Liver (tissue), 9 donors: ENCODE data around the gene TRAK1. TPM values are rescaled to one million over a fixed set of nuclear protein-coding genes. Genes with fewer than 3 reads are reported as not detected.

Experiments used
- DNase-seq: peaks from one replicate; pipeline ENCODE4 v3.0.0-alpha.2; 2017; ENCODE audit warnings: low spot score
- H3K27ac ChIP-seq, 2 donors: one replicate each; pipeline ENCODE4 v1.7.0; 2013; ENCODE audit warnings: inconsistent platforms in 2 of 2, low read length in 2 of 2, control low read depth in 1 of 2, low read depth in 1 of 2, mild to moderate bottlenecking in 1 of 2
- H3K27me3 ChIP-seq, 4 donors: one replicate each; pipeline versions ENCODE4 v1.6.1 to v1.7.0; 2013; ENCODE audit warnings: low read length in 3 of 4, inconsistent platforms in 1 of 4, mild to moderate bottlenecking in 1 of 4, moderate library complexity in 1 of 4; ENCODE audit not compliant: control insufficient read depth in 4 of 4, insufficient read depth in 4 of 4
- H3K36me3 ChIP-seq, 4 donors: one replicate each; pipeline versions ENCODE4 v1.6.1 to v1.7.0; 2013; ENCODE audit warnings: low read length in 3 of 4, mild to moderate bottlenecking in 3 of 4, low read depth in 1 of 4, moderate library complexity in 1 of 4; ENCODE audit not compliant: control insufficient read depth in 4 of 4, insufficient read depth in 3 of 4
- H3K4me1 ChIP-seq, 4 donors: one replicate each; pipeline versions ENCODE4 v1.6.1 to v1.7.0; 2013; ENCODE audit warnings: low read length in 3 of 4, mild to moderate bottlenecking in 3 of 4, moderate library complexity in 1 of 4; ENCODE audit not compliant: control insufficient read depth in 4 of 4, insufficient read depth in 4 of 4
- H3K4me3 ChIP-seq, 3 donors: one replicate each; pipeline versions ENCODE4 v1.6.1 to v1.7.0; 2013; ENCODE audit warnings: low read length in 3 of 3, control low read depth in 1 of 3, low read depth in 1 of 3, mild to moderate bottlenecking in 1 of 3
- H3K9ac ChIP-seq, 2 donors: one replicate each; pipeline ENCODE4 v1.7.0; 2013; ENCODE audit warnings: low read length in 2 of 2, mild to moderate bottlenecking in 2 of 2, moderate library complexity in 2 of 2, control low read depth in 1 of 2, low read depth in 1 of 2
- H3K9me3 ChIP-seq, 4 donors: one replicate each; pipeline versions ENCODE4 v1.6.1 to v1.7.0; 2013; ENCODE audit warnings: low read length in 3 of 4; ENCODE audit not compliant: control insufficient read depth in 4 of 4
- EGR1 ChIP-seq, 2 donors: IDR thresholded peaks; 2 replicates each; pipeline ENCODE4 v1.6.1; 2016 to 2018; ENCODE audit warnings: antibody characterized with exemption in 2 of 2, low read depth in 2 of 2
- FOXA1 ChIP-seq: IDR thresholded peaks from 2 replicates; pipeline ENCODE4 v1.6.1; 2016; ENCODE audit warnings: antibody characterized with exemption
- FOXA2 ChIP-seq: IDR thresholded peaks from 2 replicates; pipeline ENCODE4 v1.6.1; 2016; ENCODE audit warnings: antibody characterized with exemption
- GABPA ChIP-seq, 2 donors: IDR thresholded peaks in 1 of 2; conservative IDR thresholded peaks in 1 of 2; 2 replicates each; pipeline ENCODE4 v1.6.1; 2016; ENCODE audit warnings: antibody characterized with exemption in 2 of 2, mild to moderate bottlenecking in 1 of 2, moderate library complexity in 1 of 2
- HNF4G ChIP-seq: IDR thresholded peaks from 2 replicates; pipeline ENCODE4 v1.6.1; 2016; ENCODE audit warnings: antibody characterized with exemption
- MAX ChIP-seq: IDR thresholded peaks from 2 replicates; pipeline ENCODE4 v1.6.1; 2016; ENCODE audit warnings: antibody characterized with exemption
- NR2F2 ChIP-seq: IDR thresholded peaks from 2 replicates; pipeline ENCODE4 v1.6.1; 2016; ENCODE audit warnings: antibody characterized with exemption
- RAD21 ChIP-seq, 2 donors: IDR thresholded peaks; 2 replicates each; pipeline ENCODE4 v1.6.1; 2016; ENCODE audit warnings: antibody characterized with exemption in 2 of 2, mild to moderate bottlenecking in 2 of 2
- RXRA ChIP-seq, 2 donors: IDR thresholded peaks; 2 replicates each; pipeline ENCODE4 v1.6.1; 2017 to 2018; ENCODE audit warnings: antibody characterized with exemption in 2 of 2, mild to moderate bottlenecking in 1 of 2
- SP1 ChIP-seq: IDR thresholded peaks from 2 replicates; pipeline ENCODE4 v1.6.1; 2018; ENCODE audit warnings: antibody characterized with exemption, mild to moderate bottlenecking
- TAF1 ChIP-seq: conservative IDR thresholded peaks from 2 replicates; pipeline ENCODE4 v1.6.1; 2016; ENCODE audit warnings: antibody characterized with exemption, mild to moderate bottlenecking
- YY1 ChIP-seq: IDR thresholded peaks from 2 replicates; pipeline ENCODE4 v1.6.1; 2016; ENCODE audit warnings: antibody characterized with exemption, mild to moderate bottlenecking
- ZBTB33 ChIP-seq: IDR thresholded peaks from 2 replicates; pipeline ENCODE4 v1.6.1; 2016; ENCODE audit warnings: antibody characterized with exemption
- WGBS: extraction: QIAGEN DNeasy Blood & Tissue Kit; methylation state at CpG from one replicate; pipeline ENCODE4 v1.1.7; 2013; 5-methylcytosine and 5-hydroxymethylcytosine counted together
- polyA plus RNA-seq, 2 donors: library from polyadenylated mRNA; stranded (reverse) in 1 of 2; unstranded in 1 of 2; fragments of 200-250 nt in 1 of 2; fragments of >200 nt in 1 of 2; fragmentation: Nextera tagmentation in 1 of 2; extraction: Ambion mirVana in 1 of 2; gene quantifications; one replicate each; pipeline versions ENCODE4 v1.2.1 to v1.2.3, GENCODE V29; 2013 to 2015
- total RNA-seq, 2 donors: library from RNA; depleted of rRNA; stranded (reverse); fragments of >200 nt; gene quantifications; one replicate each; pipeline ENCODE4 v1.2.3, GENCODE V29; 2014
- TF ChIP-seq, protein P1 (sequence below): IDR thresholded peaks from 2 replicates; pipeline ENCODE4 v1.6.1; 2016; ENCODE audit warnings: antibody characterized with exemption, mild to moderate bottlenecking
- donor health status: healthy.
- donor health status: healthy.
- donor health status: healthy.
- donor health status: healthy.
- donor health status: healthy.

The TRAK1 gene
- total and polyA plus RNA-seq, 4 donors: 3.4 to 21.7 (median 8.6) TPM

- TF ChIP-seq NR2F2 (no peak), YY1 (no peak), FOXA2 (no peak), ZBTB33 (no peak), TAF1 (no peak)
- TF ChIP-seq, protein P1, sequence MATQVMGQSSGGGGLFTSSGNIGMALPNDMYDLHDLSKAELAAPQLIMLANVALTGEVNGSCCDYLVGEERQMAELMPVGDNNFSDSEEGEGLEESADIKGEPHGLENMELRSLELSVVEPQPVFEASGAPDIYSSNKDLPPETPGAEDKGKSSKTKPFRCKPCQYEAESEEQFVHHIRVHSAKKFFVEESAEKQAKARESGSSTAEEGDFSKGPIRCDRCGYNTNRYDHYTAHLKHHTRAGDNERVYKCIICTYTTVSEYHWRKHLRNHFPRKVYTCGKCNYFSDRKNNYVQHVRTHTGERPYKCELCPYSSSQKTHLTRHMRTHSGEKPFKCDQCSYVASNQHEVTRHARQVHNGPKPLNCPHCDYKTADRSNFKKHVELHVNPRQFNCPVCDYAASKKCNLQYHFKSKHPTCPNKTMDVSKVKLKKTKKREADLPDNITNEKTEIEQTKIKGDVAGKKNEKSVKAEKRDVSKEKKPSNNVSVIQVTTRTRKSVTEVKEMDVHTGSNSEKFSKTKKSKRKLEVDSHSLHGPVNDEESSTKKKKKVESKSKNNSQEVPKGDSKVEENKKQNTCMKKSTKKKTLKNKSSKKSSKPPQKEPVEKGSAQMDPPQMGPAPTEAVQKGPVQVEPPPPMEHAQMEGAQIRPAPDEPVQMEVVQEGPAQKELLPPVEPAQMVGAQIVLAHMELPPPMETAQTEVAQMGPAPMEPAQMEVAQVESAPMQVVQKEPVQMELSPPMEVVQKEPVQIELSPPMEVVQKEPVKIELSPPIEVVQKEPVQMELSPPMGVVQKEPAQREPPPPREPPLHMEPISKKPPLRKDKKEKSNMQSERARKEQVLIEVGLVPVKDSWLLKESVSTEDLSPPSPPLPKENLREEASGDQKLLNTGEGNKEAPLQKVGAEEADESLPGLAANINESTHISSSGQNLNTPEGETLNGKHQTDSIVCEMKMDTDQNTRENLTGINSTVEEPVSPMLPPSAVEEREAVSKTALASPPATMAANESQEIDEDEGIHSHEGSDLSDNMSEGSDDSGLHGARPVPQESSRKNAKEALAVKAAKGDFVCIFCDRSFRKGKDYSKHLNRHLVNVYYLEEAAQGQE: no peak
- DNase-seq: no peak
- Histone ChIP-seq H3K4me3 (no peak overlapping the region), H3K27ac (no peak overlapping the region), H3K36me3 (peaks cover 0 to 4% (median 0%) of the 10 kb centered on the region in 4 donors), H3K9ac (no peak overlapping the region), H3K27me3 (no peaks in the 10 kb centered on the region), H3K4me1 (peaks cover 0 to 8% (median 2%) of the 10 kb centered on the region in 4 donors), H3K9me3 (no peaks in the 10 kb centered on the region)
- 86% methylated on average over 7 of the region's 7 CpGs for WGBS
Observed at GRCh38 chr3:42176242-42177034, 85.3 kb downstream of the TRAK1 start.

- no peak for TF ChIP-seq FOXA1
- TF ChIP-seq RAD21 (IDR thresholded peaks at IDR 0.05): no peak
- Histone ChIP-seq H3K4me3 (no peak overlapping the region), H3K9me3 (no peaks in the 10 kb centered on the region), H3K4me1 (peaks cover 0 to 8% (median 2%) of the 10 kb centered on the region in 4 donors), H3K27me3 (no peaks in the 10 kb centered on the region), H3K9ac (no peak overlapping the region), H3K36me3 (peaks cover 0 to 4% (median 0%) of the 10 kb centered on the region in 4 donors), H3K27ac (no peak overlapping the region)
- DNase-seq: no peak
- WGBS: 90% methylated on average over 6 of the region's 6 CpGs
Observed at GRCh38 chr3:42177068-42177800, 86.1 kb downstream of the TRAK1 start.

- Histone ChIP-seq H3K36me3 (peaks cover 0 to 4% (median 0%) of the 10 kb centered on the region in 4 donors), H3K4me3 (no peak overlapping the region), H3K4me1 (peaks cover 0 to 8% (median 2%) of the 10 kb centered on the region in 4 donors), H3K27me3 (no peaks in the 10 kb centered on the region), H3K9me3 (no peaks in the 10 kb centered on the region), H3K27ac (no peak overlapping the region), H3K9ac (no peak overlapping the region)
- DNase-seq: no peak
- 98% methylated on average over 9 of the region's 9 CpGs for WGBS
- TF ChIP-seq ZBTB33 (no peak), NR2F2 (no peak), RAD21 (IDR thresholded peaks at IDR 0.05) (no peak), SP1 (no peak), RXRA (IDR thresholded peaks at IDR 0.05) (no peak), MAX (no peak), HNF4G (no peak), EGR1 (IDR thresholded peaks at IDR 0.05; ENCODE audit: low read depth in 2 of 2) (no peak), GABPA (IDR thresholded peaks at IDR 0.05 in 1 of 2, conservative IDR thresholded peaks at IDR 0.05 in 1 of 2) (no peak), FOXA2 (no peak), FOXA1 (no peak)
- TF ChIP-seq, protein P1: no peak
Observed at GRCh38 chr3:42177801-42178150, 86.6 kb downstream of the TRAK1 start.
